ENCODE results near the gene GSTM3. TPM values are rescaled to one million over a fixed set of nuclear protein-coding genes. Genes with fewer than 3 reads are reported as not detected.

GSTM3 gene
- total RNA-seq, 2 experiments from 2014 or later = not detected

DNA sequence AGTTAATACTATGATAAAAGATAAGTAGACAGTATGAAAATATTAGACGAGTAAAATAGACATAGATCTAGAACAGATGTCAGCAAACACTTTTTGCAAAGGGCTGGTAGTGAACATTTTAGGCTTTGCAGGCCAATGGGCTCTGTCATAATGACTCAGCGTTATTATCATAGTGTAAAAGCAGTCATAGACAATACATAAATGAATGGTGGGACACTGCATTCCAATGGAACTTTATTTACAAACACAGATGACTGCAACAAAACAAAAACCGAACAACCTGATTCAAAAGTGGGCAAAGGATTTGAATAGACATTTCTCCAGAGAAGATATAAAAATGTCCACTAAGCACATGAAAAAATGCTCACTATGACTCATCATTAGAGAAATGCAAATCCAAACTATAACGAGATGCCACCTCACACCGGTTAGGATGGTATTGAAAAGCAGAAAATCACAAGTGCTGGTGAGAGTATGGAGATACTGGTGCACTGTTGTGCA is 21.5 kb downstream of the GSTM3 start:
- no peaks in the 10 kb centered on the region for H3K9me3 ChIP-seq (ENCODE audit: low read length)
- no peaks in the 10 kb centered on the region for H3K79me2 ChIP-seq (ENCODE audit: insufficient read depth, low read depth, low read length)
- H3K4me3 ChIP-seq (ENCODE audit: low read depth, low read length, poor library complexity, severe bottlenecking) = no peak overlapping the region
- no peak overlapping the region for H3K27ac ChIP-seq (ENCODE audit: low read depth, low read length, poor library complexity, severe bottlenecking)
- DNase-seq (ENCODE audit: low spot score) = no peak
- intact Hi-C loops (cut with micrococcal nuclease; ENCODE audit: unreplicated experiment) = no loop called here
- no peaks in the 10 kb centered on the region for H3K9me2 ChIP-seq (ENCODE audit: insufficient read depth, low read length)
- H3K4me1 ChIP-seq (ENCODE audit: insufficient read depth, low read length, poor library complexity, severe bottlenecking) = no peaks in the 10 kb centered on the region
- CTCF ChIA-PET (ENCODE audit: unreplicated experiment) = no interaction called here
- H4K20me1 ChIP-seq (ENCODE audit: insufficient read depth, low read length) = no peaks in the 10 kb centered on the region
- TF ChIP-seq, protein P1, sequence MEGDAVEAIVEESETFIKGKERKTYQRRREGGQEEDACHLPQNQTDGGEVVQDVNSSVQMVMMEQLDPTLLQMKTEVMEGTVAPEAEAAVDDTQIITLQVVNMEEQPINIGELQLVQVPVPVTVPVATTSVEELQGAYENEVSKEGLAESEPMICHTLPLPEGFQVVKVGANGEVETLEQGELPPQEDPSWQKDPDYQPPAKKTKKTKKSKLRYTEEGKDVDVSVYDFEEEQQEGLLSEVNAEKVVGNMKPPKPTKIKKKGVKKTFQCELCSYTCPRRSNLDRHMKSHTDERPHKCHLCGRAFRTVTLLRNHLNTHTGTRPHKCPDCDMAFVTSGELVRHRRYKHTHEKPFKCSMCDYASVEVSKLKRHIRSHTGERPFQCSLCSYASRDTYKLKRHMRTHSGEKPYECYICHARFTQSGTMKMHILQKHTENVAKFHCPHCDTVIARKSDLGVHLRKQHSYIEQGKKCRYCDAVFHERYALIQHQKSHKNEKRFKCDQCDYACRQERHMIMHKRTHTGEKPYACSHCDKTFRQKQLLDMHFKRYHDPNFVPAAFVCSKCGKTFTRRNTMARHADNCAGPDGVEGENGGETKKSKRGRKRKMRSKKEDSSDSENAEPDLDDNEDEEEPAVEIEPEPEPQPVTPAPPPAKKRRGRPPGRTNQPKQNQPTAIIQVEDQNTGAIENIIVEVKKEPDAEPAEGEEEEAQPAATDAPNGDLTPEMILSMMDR (conservative IDR thresholded peaks at IDR 0.05; ENCODE audit: low read length) = no peak
- TF ChIP-seq EZH2phosphoT487 (IDR thresholded peaks at IDR 0.05; ENCODE audit: borderline replicate concordance, low read depth, low read length) = no peak
- POLR2A ChIA-PET = no interaction called here
- no TSS peak for BruUV-seq (replicated peaks)
- H3K36me3 ChIP-seq (ENCODE audit: insufficient read depth, low read length) = no peaks in the 10 kb centered on the region
- no peak overlapping the region for H2AFZ ChIP-seq (ENCODE audit: low read length)
- H3K4me2 ChIP-seq (ENCODE audit: low read length) = no peak overlapping the region

DNA sequence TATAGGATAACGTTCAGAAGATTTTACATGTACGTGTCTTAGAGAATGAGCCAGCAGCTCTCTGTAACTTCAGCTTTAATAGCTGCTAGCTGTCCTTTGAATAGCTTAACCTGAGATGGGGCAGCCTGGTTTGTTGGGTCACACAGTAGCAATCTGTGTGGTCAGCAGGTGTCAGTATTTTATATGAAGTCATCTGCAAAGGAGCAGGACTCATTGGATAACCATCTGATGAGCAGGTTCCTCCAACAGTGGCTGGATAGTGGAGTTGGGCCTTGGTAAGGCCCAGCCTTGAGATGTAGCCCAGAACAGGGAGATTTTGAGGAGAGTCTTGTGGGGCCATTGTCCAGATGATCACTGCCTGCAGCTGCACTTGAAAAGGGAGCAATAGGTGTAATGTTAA is 22.3 kb downstream of the GSTM3 start:
- Histone ChIP-seq H3K4me3 (ENCODE audit: low read depth, low read length, poor library complexity, severe bottlenecking) (no peak overlapping the region), H4K20me1 (ENCODE audit: insufficient read depth, low read length) (no peaks in the 10 kb centered on the region), H3K9me2 (ENCODE audit: insufficient read depth, low read length) (no peaks in the 10 kb centered on the region), H3K4me1 (ENCODE audit: insufficient read depth, low read length, poor library complexity, severe bottlenecking) (no peaks in the 10 kb centered on the region), H3K79me2 (ENCODE audit: insufficient read depth, low read depth, low read length) (no peaks in the 10 kb centered on the region), H3K27ac (ENCODE audit: low read depth, low read length, poor library complexity, severe bottlenecking) (no peak overlapping the region), H3K4me2 (ENCODE audit: low read length) (no peak overlapping the region), H3K9me3 (ENCODE audit: low read length) (no peaks in the 10 kb centered on the region), H3K36me3 (ENCODE audit: insufficient read depth, low read length) (no peaks in the 10 kb centered on the region), H2AFZ (ENCODE audit: low read length) (no peak overlapping the region)
- ChIA-PET CTCF (ENCODE audit: unreplicated experiment) (no interaction called here), POLR2A (interaction anchor here (0.6 kb wide), 1 partner anchor 653 kb away, joined by 5 read pairs; no protein-coding TSS in a partner anchor)
- BruUV-seq (replicated peaks) = no TSS peak
- TF ChIP-seq EZH2phosphoT487 (IDR thresholded peaks at IDR 0.05; ENCODE audit: borderline replicate concordance, low read depth, low read length) = no peak
- TF ChIP-seq, protein P1 (conservative IDR thresholded peaks at IDR 0.05; ENCODE audit: low read length) = peak; percentile 21; the same call in 1 of the 2 replicates
- no peak for DNase-seq (ENCODE audit: low spot score)
- intact Hi-C loops (cut with micrococcal nuclease; ENCODE audit: unreplicated experiment) = no loop called here

DNA sequence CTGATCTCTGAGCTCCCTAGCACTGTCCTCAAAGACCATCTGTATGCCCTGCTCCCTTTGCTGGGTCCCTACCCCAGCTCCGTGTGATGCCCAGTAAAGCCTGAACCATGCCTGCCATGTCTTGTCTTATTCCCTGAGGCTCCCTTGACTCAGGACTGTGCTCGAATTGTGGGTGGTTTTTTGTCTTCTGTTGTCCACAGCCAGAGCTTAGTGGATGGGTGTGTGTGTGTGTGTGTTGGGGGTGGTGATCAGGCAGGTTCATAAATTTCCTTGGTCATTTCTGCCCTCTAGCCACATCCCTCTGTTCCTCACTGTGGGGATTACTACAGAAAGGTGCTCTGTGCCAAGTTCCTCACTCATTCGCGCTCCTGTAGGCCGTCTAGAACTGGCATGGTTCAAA is 23.1 kb downstream of the GSTM3 start:
- no peaks in the 10 kb centered on the region for H3K9me3 ChIP-seq (ENCODE audit: low read length)

More for the DNA sequence above, 23.1 kb downstream of the GSTM3 start:
- Histone ChIP-seq H2AFZ (ENCODE audit: low read length) (no peak overlapping the region), H3K9me2 (ENCODE audit: insufficient read depth, low read length) (no peaks in the 10 kb centered on the region), H3K4me1 (ENCODE audit: insufficient read depth, low read length, poor library complexity, severe bottlenecking) (no peaks in the 10 kb centered on the region), H3K79me2 (ENCODE audit: insufficient read depth, low read depth, low read length) (no peaks in the 10 kb centered on the region), H3K27ac (ENCODE audit: low read depth, low read length, poor library complexity, severe bottlenecking) (no peak overlapping the region), H3K4me2 (ENCODE audit: low read length) (no peak overlapping the region), H4K20me1 (ENCODE audit: insufficient read depth, low read length) (no peaks in the 10 kb centered on the region), H3K4me3 (ENCODE audit: low read depth, low read length, poor library complexity, severe bottlenecking) (no peak overlapping the region), H3K36me3 (ENCODE audit: insufficient read depth, low read length) (no peaks in the 10 kb centered on the region)
- no peak for DNase-seq (ENCODE audit: low spot score)
- ChIA-PET POLR2A (interaction anchor here (0.6 kb wide), 1 partner anchor 652 kb away, joined by 5 read pairs; no protein-coding TSS in a partner anchor), CTCF (ENCODE audit: unreplicated experiment) (no interaction called here)
- TF ChIP-seq, protein P1 (conservative IDR thresholded peaks at IDR 0.05; ENCODE audit: low read length) = no peak
- no peak for TF ChIP-seq EZH2phosphoT487 (IDR thresholded peaks at IDR 0.05; ENCODE audit: borderline replicate concordance, low read depth, low read length)
- BruUV-seq (replicated peaks) = no TSS peak
- intact Hi-C loops (cut with micrococcal nuclease; ENCODE audit: unreplicated experiment) = no loop called here

Data from OCI-LY7 (cell line).